SKM-1 (cell line): ENCODE data around the gene RSAD1.

Experiments used
- DNase-seq: peaks from one replicate; lab custom pipeline; 2025; ENCODE audit not compliant: unreplicated experiment; lab: John Stamatoyannopoulos, UW

Gene RSAD1

DNA sequence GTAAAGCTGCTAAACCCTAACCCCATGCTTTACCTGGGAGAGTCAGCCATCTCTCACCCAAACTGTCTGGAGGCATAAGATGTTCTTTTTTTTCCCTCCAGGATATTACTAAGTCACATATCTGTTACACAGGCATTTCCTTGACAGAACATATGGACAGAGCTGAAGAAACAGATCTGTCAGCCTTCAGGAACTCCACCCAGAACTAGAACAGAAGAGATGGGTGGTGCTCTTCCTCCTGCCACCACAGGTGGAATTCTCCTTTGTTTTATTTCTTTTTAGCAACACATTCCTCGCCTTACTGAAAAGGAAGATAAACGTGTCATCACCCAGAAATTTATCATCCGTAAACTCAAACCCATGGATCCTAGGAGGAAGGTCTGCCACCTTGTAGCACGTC, 38.4 kb downstream of the RSAD1 start:
- DNase-seq: no peak

DNA sequence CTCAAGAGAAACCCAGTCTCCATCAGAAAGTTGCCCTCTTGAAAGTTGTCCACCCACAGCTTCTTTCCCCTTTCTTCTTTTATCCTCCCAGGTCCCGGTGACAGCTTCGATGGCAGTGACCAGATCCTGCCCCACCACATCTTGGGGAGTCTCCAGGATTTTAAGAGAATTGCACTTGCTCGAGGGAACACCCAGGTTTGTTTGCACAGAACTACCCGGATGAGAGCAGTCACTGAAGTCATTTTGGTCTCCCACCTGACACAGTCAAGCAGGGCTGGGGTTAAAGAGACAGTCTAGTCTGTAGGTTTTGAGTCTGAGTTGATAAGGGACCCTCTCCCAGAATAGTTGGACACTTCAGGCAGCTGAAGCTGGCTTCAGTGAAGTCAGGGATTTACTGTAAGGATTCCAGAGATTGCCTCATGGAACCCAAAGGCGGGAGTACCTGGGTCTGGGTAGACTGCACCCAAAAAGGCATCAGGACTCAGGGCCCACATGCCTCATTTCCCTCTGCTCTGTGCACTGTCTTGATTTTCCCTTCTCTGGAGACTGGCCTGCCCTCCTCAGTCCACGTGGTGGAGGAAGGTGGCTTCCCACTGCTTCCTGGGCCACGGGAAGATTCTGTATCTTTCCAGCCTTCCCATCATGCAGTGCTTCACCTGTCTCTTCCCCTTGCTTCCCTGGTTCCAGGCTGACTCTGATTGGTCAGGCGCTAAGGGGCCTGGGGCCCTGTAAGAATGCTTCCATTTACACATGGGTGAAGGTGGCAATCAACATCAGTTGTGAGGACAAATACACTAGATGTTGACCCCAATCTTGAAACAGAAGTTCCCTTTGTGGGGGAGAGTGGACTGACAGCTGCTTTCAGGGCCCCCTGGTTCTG, 39.1 kb downstream of the RSAD1 start:
- DNase-seq: no peak

DNA sequence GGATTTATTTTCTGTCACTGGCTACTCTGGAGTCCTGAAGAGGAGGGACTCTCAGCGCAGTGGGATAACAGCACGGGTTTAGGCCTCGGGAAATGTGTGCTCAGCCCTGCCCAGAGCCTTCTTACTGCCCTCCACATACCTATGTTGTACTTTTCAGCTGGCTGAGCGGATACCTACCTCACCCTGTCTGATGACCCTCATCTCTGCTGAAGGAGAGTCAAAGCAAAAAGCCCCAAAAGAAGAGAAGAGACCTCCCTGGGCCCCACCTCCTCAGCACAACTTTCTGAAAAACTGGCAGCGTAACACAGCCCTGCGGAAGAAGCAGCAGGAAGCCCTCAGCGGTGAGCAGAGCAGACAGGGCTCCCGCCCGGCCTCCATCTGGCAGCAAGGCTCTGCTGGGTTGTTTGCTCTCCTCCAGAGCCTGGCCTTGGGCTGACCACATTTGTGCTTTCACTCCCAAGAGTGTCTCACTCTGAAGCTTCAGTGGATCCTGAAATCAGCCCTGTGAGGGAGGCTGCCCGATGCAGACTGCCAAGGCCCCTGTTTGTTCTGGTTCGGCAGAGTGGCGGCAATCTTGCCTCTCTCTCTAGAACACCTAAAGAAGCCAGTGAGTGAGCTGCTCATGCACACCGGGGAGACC, 39.8 kb downstream of the RSAD1 start:
- DNase-seq: no peak

- no peak for DNase-seq
These were observed 40.6 kb downstream of the RSAD1 start for GRCh38 chr17:50519141-50519834.

GRCh38 chr17:50520483-50520882, 41.8 kb downstream of the RSAD1 start:
- DNase-seq: no peak

DNA sequence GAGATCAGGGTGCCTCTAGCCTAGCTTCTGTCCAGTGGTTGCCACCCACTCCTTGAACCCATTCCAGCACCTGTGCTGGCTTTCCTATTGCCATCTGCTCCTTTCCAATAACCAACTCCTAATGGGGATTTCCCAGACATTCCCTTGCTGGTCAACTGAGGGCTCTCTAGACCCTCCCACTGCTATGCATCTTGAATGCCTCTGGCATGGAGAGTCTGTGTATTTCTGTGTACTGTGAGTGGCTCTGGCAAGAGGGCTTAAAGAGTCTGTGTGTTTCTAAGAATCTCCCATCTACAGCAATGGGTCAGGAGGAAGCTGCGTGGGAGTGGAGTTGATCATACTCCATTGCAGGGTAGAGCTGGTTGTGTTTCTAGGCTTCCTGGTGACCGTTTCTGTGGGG, 42.9 kb downstream of the RSAD1 start:
- DNase-seq: no peak

DNA sequence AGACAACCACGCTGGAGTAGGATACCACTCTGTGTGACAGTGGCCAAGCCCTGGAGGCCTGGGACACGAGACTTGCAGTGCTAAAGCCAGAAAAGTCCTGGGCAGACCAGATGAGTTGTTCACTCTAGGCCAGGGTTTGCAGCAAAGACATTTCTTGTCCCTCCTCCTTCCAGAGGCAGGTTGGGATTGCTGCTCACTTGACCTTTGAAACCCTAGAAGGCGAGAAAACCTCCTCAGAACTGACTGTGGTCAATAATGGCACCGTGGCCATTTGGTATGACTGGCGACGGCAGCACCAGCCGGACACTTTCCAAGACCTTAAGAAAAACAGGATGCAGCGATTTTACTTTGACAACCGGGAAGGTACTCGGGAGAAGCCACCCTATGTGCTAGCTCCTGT, 44.1 kb downstream of the RSAD1 start:
- DNase-seq: no peak

DNA sequence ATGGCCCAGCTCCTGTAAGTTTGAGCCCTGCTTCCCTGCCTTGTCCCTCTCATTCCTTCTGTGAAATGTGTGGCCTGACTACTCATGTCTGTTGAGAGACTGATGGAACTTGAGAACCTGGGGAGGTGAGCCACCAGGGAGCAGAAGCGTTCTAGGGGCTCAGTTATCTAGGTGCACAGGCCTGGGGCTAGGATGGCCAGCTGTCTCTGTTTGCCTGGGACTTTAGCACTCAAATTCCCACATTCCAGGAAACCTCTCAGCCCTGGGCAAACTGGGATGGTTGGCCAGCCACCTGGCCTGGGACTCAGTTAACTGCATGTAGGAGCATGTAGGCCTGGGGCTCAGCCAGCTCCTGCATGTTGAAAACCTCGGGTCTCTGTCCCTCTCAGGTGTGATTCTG, 44.5 kb downstream of the RSAD1 start:
- no peak for DNase-seq

DNA sequence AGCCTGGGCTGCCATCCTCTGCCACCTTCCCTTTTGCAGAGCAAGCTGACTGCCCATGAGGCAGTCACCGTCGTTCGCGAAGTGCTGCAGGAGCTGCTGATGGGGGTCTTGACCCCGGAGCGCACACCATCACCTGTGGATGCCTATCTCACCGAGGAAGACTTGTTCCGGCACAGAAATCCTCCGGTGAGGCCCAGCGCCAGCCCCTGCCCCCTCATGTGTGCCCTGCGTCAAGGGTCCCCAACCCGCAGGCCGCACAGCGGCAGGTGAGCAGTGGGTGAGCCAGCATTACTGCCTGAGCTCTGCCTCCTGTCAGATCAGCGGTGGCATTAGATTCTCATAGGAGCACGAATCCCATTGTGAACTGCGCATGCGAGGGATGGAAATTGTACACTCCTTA, 46.2 kb downstream of the RSAD1 start:
- DNase-seq: no peak

GRCh38 chr17:50527155-50527762, 48.6 kb downstream of the RSAD1 start:
- peak; percentile 55 for DNase-seq

- no peak for DNase-seq
These were observed 49.4 kb downstream of the RSAD1 start for GRCh38 chr17:50527949-50528474.

DNA sequence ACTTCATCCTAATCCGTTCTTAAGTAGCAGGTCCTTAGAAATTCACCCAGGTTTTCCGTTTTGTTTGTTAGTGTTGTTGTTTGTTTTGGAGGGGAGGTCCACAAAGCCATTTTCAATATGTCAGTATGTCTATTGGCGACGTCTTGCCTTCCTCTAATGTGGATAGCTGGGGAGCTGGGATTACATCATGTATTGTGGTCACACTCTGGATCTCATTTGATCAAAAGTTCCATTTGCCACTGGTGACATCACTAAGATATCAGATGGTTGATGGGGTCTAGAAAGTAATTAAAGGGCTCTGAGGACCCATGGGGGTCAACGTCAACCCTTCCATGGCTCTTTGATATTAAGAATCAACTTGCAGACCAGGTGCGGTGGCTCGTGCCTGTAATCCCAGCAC, 51.2 kb downstream of the RSAD1 start:
- DNase-seq: no peak

DNA sequence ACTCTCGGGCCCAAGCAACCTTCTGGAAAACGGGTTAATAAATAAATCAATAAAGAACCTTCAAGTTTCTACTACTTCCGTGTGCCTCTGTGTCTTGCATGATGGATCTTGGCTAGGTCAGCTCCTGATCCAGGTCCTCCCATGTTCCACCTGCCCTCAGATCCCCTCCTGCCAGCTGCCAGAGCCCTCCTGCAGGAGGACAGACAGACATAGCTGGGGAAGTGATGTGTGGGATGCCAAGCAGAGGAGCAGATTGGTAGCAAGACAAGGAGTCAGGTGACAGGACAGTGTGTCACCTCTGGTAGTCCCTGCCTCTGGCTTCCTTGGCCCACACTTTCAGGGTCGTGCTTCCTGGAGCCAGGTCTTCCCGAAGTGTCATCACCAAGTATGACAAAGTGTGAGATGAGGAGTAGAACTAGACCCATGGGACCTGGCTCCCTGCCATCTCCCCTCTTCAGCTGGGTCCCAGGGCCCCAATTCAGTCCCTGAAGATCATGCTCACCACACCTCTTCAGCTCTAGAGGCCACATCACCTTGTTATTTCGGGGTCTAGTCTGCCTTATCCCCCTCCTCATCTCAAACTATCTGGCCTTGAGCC, 52.9 kb downstream of the RSAD1 start:
- no peak for DNase-seq

DNA sequence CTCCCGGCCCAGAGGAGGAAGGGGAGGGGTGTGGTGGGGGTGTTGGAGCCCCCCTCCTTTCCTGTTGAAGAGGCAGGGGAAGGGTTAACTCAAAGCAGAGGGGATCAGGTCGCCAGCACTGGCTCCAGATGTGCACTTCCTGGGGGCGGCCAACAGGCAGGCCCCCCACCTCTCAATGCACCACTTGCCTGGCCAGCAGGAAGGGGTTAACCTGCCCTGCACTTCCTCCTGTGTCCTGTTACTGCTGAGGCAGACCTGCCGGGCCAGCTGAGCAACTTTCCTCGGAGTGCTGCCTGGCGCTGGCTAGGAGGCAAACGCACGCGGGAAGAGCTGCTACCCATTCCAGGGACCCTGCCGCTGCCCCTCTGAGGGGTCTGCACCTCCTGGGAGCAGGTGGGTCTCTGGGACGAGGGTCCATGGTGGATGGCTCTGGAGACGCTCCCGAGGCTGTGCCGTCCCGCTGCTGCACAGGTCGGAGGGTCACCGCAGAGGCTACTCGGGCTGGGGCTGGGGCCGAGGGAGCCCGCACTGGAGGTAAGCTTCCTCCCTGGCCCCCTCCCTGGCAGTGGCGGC, 53.9 kb downstream of the RSAD1 start, which contains the start of gene EPN3:
Gene EPN3 (plus strand): TSS at position 284 of the 573 bp plus-strand sequence. CDS start 3,822 bp downstream, outside the sequence.
- no peak for DNase-seq

DNA sequence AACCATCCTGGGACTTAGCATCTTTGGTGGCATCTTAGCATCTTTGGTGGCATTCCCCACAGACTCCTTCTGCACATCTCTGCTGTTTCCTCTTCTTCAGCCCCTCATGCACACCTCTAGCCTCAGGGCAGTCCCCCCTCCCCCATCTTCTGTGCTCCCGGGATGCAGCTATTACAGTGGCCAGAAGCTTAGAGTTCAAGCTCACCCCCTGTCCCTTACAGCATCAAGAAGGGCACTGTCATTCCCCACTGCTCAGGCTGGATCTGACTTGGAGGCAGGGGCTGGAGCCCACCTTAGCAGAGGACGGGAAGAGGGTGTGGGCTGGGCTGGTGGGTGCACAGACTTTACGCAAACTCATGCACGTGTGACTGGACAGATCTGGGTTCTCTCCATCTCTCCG, 54.5 kb downstream of the RSAD1 start:
- no peak for DNase-seq

DNA sequence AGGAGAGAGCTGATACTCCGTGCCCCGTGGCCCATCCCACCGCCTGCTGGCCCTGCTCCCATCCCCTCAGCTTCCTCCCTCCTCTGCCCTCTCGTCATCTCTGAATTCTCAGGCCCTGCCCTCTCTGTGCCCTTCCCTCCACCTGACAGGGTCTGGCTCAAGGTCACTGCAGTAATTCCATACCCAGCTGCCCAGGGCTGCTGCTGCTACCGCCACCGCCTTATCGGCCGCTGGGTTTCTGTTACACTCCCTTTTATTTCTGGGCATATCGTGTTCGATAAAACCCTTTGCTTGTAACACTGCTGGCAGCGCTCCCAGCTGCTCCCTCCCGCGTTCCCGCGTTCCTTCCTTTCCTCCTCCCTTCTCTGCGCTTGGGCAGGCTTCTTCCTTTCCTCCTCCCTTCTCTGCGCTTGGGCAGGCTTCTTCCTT, 55.1 kb downstream of the RSAD1 start:
- no peak for DNase-seq

- DNase-seq: no peak
These were observed 55.7 kb downstream of the RSAD1 start for GRCh38 chr17:50534222-50534978.

- no peak for DNase-seq
These were observed 56.3 kb downstream of the RSAD1 start for GRCh38 chr17:50534979-50535326.

DNA sequence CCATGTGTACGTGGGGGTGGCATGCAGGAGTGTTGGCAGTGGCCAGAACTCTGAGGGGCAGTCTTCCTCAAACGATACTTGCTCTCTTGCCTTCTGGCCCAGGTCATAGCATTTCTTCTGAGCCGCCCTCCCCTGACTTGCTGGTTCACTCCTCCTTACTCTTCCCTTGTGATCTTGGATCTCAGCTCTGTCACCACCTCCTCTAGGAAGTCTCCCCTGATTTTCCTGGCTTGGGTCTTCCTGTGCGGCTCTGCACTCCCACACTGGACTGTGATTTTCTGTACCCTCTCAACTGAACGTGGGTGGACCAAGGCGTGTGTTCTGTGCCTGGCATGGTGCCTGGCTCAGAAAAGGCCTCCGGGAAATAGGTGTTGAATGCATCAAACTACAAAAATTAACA, 56.7 kb downstream of the RSAD1 start:
- no peak for DNase-seq
